ENCODE data around the gene PALLD.

Gene PALLD

GRCh38 chr4:168852933-168853713 lies 356.3 kb downstream of the PALLD start:
- no peak for DNase-seq (ENCODE audit: low read depth)

- no peak for DNase-seq (ENCODE audit: low read depth)
Measured at GRCh38 chr4:168853770-168854169, 356.9 kb downstream of the PALLD start.

- no peak for DNase-seq (ENCODE audit: low read depth)
Measured at GRCh38 chr4:168854350-168854921, 357.6 kb downstream of the PALLD start.

- DNase-seq (ENCODE audit: low read depth) = no peak
Measured at GRCh38 chr4:168856312-168856711, 359.5 kb downstream of the PALLD start.

- DNase-seq (ENCODE audit: low read depth) = no peak
Measured at GRCh38 chr4:168857009-168857408, 360.2 kb downstream of the PALLD start.

GRCh38 chr4:168857546-168858314 lies 360.9 kb downstream of the PALLD start:
- DNase-seq (ENCODE audit: low read depth) = no peak

DNA sequence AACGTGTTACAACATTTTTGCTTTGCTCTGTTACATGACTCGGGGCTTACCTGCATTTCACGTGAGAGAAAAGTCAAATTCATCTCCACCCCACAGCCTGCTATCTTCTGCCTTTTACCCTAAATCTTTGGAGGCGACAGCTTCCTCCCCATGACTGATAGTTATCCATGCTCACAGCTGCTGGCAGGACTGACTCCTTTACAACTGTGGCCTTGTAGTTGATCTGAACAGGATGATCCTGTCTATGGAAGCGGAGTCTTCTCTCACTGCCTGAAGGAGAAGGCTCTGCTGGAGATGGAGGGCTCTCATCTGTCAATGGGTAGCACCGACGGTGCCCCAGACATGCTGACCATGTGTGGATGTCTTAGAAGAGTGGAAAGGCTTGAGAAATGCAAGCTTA lies 362.2 kb downstream of the PALLD start:
- DNase-seq (ENCODE audit: low read depth) = no peak

DNA sequence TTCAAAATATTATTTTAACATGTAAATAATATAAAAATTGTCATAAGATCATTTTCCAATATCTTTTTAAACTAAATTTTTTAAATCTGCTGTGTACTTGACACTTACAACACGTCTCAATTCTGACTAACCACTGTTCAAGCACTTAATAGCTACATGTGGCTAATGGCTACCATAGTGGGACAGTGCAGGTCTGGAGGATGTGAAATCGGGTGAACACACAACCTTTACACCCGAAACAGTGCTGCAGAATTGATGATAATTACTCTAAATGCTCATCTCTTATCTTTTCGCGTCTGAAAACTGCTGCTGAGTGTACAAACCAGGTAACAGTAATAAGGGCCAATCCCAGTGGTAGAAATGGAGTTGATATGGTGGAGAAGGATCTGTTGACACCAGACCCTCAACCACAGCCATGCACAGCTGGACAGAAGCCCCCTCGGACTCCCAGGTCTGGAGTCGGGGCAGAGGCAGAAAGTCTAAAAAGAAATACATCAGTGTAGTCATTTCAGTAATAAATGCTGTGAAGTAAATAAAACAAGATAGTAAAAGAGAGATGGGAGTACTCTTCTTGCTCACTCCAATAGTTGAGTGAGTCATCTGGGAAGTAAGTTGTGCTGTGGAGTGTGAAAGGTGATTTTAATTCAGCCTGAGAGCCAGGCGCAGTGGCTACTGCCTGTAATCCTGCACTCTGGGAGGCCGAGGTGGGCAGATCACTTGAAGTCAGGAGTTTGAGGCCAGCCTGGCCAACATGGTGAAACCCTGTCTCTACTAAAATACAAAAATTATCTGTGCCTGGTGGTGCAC lies 363.2 kb downstream of the PALLD start:
- DNase-seq (ENCODE audit: low read depth) = no peak

DNA sequence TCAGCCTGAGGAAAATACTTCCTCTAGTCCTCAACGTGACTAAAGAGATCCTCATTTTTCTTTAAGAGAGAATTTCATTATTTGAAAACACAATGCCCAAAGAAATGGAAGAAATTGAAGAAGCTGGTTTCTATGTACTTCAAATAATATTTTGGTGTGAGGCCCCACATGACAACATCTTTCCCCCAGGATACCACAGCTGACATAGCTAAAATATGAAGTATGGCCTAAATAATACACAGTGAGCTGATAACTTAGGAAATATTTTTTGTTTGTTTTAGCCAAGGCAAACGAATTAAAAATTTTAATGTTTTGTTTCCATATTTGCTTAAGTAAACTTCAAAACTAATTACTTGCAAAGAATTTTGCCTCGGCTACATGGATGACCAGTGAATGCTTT lies 364.0 kb downstream of the PALLD start:
- no peak for DNase-seq (ENCODE audit: low read depth)

- DNase-seq (ENCODE audit: low read depth) = no peak
Measured at GRCh38 chr4:168863719-168864647, 367.1 kb downstream of the PALLD start.

DNA sequence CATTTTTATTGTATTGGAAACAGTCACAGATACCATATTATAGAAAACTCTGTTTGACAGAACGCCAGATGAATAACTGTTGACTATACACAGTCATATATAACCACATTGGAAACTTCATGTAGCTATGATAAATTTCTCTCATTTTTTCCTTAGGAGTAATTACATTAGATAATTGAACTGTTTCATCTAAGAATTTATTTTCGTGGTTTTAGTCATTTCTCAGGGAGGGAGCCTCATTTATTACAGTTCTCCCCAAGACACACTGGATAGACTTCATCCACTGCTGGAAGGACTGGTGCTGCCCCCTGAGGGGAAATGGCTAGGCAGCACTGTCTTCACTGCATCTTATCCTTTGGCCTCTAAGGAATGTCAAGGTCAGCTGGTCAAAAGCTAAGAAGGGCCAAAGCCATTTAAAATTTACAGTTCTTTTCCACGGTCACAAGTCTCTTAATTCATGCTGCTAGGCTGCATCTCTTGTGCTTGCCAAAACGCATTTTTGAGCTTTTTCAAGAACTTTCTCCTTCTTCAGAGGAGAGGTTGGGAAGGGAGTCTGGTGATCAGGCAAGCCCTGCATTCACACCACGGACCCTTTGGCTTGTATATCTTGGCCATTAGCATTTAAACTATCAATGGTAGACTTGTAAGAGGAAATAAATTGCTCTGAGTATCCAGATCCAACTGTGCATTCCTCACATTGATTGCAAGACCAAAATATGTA lies 368.1 kb downstream of the PALLD start:
- DNase-seq (ENCODE audit: low read depth) = no peak

GRCh38 chr4:168865854-168866253 lies 369.0 kb downstream of the PALLD start:
- no peak for DNase-seq (ENCODE audit: low read depth)

GRCh38 chr4:168866635-168867034 lies 369.8 kb downstream of the PALLD start:
- no peak for DNase-seq (ENCODE audit: low read depth)

DNA sequence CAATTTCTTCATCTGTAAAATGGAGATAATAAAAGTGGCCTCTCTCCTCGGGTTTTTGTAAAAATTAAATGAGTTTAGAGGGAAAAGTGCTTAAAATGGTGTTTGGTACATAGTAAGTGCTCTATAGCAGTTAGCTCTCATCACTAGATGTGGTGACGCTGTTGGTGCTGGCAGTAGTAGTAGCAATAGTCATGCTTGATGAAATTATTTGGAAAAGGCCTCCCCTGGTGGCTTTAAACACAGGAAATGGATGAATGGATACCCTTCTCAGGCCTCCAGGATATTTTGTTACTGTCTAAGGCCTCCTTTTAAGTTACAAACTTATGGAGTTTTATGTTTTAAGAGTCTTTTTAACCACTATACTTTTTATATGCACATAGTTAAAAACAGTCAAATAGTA lies 370.3 kb downstream of the PALLD start:
- DNase-seq (ENCODE audit: low read depth) = no peak

DNA sequence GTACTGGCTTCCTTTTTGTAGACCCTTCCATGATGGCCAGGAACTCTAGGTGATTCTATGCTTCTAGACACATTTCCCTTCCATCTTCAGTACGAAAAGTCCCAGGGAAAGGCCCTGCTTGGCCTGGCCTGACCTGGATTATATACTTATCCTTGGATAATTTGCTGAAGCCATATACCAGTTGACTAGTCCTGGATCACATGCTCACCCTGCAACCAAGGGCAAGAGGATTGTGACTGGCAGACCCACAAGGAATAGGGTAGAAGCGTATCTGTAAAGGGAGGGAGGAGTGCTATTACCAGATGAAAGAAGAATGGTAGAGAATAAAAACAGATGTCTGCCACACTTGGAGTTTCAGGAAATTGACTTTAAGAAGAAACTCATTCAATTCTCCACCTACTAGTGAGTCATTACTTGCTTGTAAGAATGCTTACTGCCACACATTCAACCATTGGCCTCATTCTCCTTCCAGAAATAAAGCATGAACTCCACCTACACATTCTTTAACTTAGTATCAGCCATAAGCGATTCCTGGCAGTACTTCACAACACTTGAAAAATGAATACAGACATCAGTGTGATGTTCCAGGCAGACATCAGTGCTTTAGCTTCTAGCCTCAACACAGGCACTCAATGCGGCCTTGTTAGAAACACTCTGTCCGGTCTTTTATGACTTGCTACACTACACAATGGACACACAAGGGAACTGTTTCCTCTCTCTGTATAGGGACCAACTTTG lies 371.4 kb downstream of the PALLD start:
- DNase-seq (ENCODE audit: low read depth) = no peak

GRCh38 chr4:168868802-168869201 lies 371.9 kb downstream of the PALLD start:
- no peak for DNase-seq (ENCODE audit: low read depth)

- no peak for DNase-seq (ENCODE audit: low read depth)
Measured at GRCh38 chr4:168870004-168870403, 373.2 kb downstream of the PALLD start.

DNA sequence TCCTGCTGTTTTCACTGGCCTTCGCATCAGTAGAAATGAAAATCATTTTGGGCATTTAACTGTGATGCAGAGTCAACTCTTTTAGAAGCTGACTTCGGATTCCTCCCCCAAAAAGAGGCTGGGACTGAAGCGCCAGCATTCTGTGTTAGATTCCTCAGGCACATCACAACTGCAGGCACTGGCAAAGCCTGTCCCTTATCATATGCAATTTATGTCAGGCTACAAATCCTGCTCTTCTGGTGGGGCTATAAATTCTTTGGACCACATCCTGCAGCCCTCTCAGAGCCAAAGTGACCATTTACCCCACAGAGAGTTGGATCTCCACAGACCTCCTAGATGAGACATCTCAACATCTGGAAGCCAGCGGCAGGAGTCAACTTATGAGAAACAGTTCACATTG lies 374.8 kb downstream of the PALLD start:
- no peak for DNase-seq (ENCODE audit: low read depth)

DNA sequence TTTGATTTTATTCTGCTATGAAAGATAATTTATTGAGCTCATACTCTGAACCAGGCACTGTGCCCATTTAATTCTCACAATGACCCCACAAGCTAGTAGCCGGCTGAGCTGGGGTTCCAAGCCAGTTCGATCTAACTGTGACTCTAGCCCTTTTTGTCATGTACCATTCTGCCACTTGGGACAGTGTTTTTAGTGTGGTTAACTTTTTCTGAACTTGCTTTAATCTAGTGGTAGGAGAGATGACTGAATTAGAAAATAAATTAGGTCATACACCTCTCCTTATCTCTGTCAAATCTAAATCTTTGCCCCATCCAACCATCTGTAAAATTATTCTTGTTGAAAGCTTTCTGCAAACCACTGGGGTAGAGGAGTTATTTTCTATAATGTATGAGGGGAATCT lies 377.2 kb downstream of the PALLD start:
- DNase-seq (ENCODE audit: low read depth) = no peak

- DNase-seq (ENCODE audit: low read depth) = no peak
Measured at GRCh38 chr4:168876106-168876505, 379.3 kb downstream of the PALLD start.

Measured in T follicular helper cell (primary cell).